ENCODE data around the gene PGD. TPM values are rescaled to one million over a fixed set of nuclear protein-coding genes. Genes with fewer than 3 reads are reported as not detected.

PGD gene
- total and polyA plus RNA-seq, 2 experiments from 2014 or later: 174 to 305 TPM

- peaks cover 27% of the 10 kb centered on the region; the same call in 1 of the 2 replicates for H3F3A ChIP-seq (replicated peaks; ENCODE audit: low read depth)
- H3K27me3 ChIP-seq (ENCODE audit: insufficient read depth): no peaks in the 10 kb centered on the region
- peaks cover 33% of the 10 kb centered on the region for H3K36me3 ChIP-seq (ENCODE audit: insufficient read depth)
- Mint-ChIP-seq H3K9me3 (peaks cover 4% of the 10 kb centered on the region; the same call in 2 of the 3 replicates), H3K4me3 (no peak overlapping the region), H3K27me3 (ENCODE audit: insufficient read depth, low read depth, poor library complexity) (peaks cover 8% of the 10 kb centered on the region), H3K36me3 (ENCODE audit: low read depth) (peaks cover 56% of the 10 kb centered on the region), H3K4me1 (no peaks in the 10 kb centered on the region), H3K27ac (peak overlapping the region; percentile 79)
- no peak for DNase-seq (ENCODE audit: low spot score)
- no peak for ATAC-seq
- H3K79me2 ChIP-seq (replicated peaks; ENCODE audit: insufficient read depth): no peaks in the 10 kb centered on the region
- H3K27ac ChIP-seq (ENCODE audit: low read depth): peak overlapping the region; percentile 32; the same call in 1 of the 2 replicates
- H3K4me3 ChIP-seq: no peak overlapping the region
- H3K4me1 ChIP-seq (ENCODE audit: insufficient read depth): no peaks in the 10 kb centered on the region
- H3K9me2 ChIP-seq (ENCODE audit: insufficient read depth): no peaks in the 10 kb centered on the region
- TF ChIP-seq CREB1 (CRISPR knock-in tag; IDR thresholded peaks at IDR 0.05; ENCODE audit: low read depth) (no peak), ZNF331 (CRISPR knock-in tag; IDR thresholded peaks at IDR 0.05; ENCODE audit: low read depth) (no peak), EZH2 (IDR thresholded peaks at IDR 0.05; ENCODE audit: low read depth, unreplicated experiment) (no peak), ZNF462 (CRISPR knock-in tag; IDR thresholded peaks at IDR 0.05) (no peak), JUNB (IDR thresholded peaks at IDR 0.05; ENCODE audit: unreplicated experiment) (no peak), EZH2phosphoT487 (IDR thresholded peaks at IDR 0.05; ENCODE audit: unreplicated experiment) (no peak), POLR2AphosphoS5 (IDR thresholded peaks at IDR 0.05; ENCODE audit: low read depth) (no peak), STAT1 (IDR thresholded peaks at IDR 0.05; ENCODE audit: unreplicated experiment) (no peak), NANOG (IDR thresholded peaks at IDR 0.05; ENCODE audit: borderline replicate concordance) (no peak), REST (IDR thresholded peaks at IDR 0.05; ENCODE audit: unreplicated experiment) (no peak), CTCF (conservative IDR thresholded peaks at IDR 0.05; ENCODE audit: low read depth in 2 of 2) (no peak), ETS1 (IDR thresholded peaks at IDR 0.05) (no peak), ZNF114 (CRISPR knock-in tag; IDR thresholded peaks at IDR 0.05) (no peak)
- H3K4me2 ChIP-seq: no peak overlapping the region
- no peaks in the 10 kb centered on the region; the same call in 1 of the 2 replicates for H4K20me1 ChIP-seq (replicated peaks; ENCODE audit: insufficient read depth)
- no peak overlapping the region for H2AFZ ChIP-seq
Measured at GRCh38 chr1:10459184-10459583, 60.3 kb downstream of the PGD start.

Measured in GM23338 (cell line).